GM23248 (cell line): ENCODE data around the gene FCHSD1. TPM values are rescaled to one million over a fixed set of nuclear protein-coding genes. Genes with fewer than 3 reads are reported as not detected.
A peak's percentile ranks its signal among the peaks of the same experiment; 100 is the strongest.

ENCODE experiments used
- DNase-seq: peaks from one replicate; pipeline ENCODE4 v3.0.0-alpha.2; 2015
- H2AFZ ChIP-seq: fragments of 200-600 bp; sonication (generic); 2 replicates; pipeline ENCODE4 v1.6.1; 2016; ENCODE audit warnings: antibody characterized with exemption
- H3F3A ChIP-seq: fragments of 200-600 bp; sonication (generic); 2 replicates; pipeline ENCODE4 v1.6.1; 2016; ENCODE audit warnings: mild to moderate bottlenecking, antibody characterized with exemption, mixed run types; ENCODE audit not compliant: insufficient read depth
- H3K27ac ChIP-seq: fragments of 200-600 bp; sonication (generic); 2 replicates; pipeline ENCODE4 v1.5.1; 2016; ENCODE audit warnings: mild to moderate bottlenecking
- H3K27me3 ChIP-seq: fragments of 200-600 bp; sonication (generic); replicated peaks from 2 replicates; pipeline ENCODE4 v1.6.1; 2016; ENCODE audit warnings: mild to moderate bottlenecking; ENCODE audit not compliant: insufficient read depth
- H3K36me3 ChIP-seq: fragments of 200-600 bp; sonication (generic); 2 replicates; pipeline ENCODE4 v1.6.1; 2016; ENCODE audit warnings: low read depth, mild to moderate bottlenecking
- H3K4me1 ChIP-seq: fragments of 200-600 bp; sonication (generic); 2 replicates; pipeline ENCODE4 v1.6.1; 2016; ENCODE audit warnings: mild to moderate bottlenecking; ENCODE audit not compliant: insufficient read depth
- H3K4me2 ChIP-seq: fragments of 200-600 bp; sonication (generic); one replicate; pipeline ENCODE4 v1.6.1; 2016; ENCODE audit warnings: mild to moderate bottlenecking; ENCODE audit not compliant: unreplicated experiment
- H3K4me3 ChIP-seq: fragments of 200-600 bp; sonication (generic); 2 replicates; pipeline ENCODE4 v1.5.1; 2016; ENCODE audit warnings: mild to moderate bottlenecking
- H3K79me2 ChIP-seq: fragments of 200-600 bp; sonication (generic); 2 replicates; pipeline ENCODE4 v1.6.1; 2016; ENCODE audit warnings: mild to moderate bottlenecking; ENCODE audit not compliant: insufficient read depth
- H3K9ac ChIP-seq: fragments of 200-600 bp; sonication (generic); 2 replicates; pipeline ENCODE4 v1.6.1; 2016; ENCODE audit warnings: mild to moderate bottlenecking
- H3K9me2 ChIP-seq: fragments of 200-600 bp; sonication (generic); 2 replicates; pipeline ENCODE4 v1.6.1; 2016; ENCODE audit warnings: mixed run types, mild to moderate bottlenecking, moderate library complexity; ENCODE audit not compliant: insufficient read depth
- H3K9me3 ChIP-seq: fragments of 200-600 bp; sonication (generic); one replicate; pipeline ENCODE4 v1.6.1; 2017; ENCODE audit warnings: low read depth
- H4K20me1 ChIP-seq: fragments of 200-600 bp; sonication (generic); 2 replicates; pipeline ENCODE4 v1.6.0; 2016; ENCODE audit not compliant: insufficient read depth
- EZH2 ChIP-seq: fragments of 200-600 bp; sonication (generic); IDR thresholded peaks from 2 replicates; pipeline ENCODE4 v1.6.1; 2018; ENCODE audit warnings: antibody characterized with exemption, mild to moderate bottlenecking; ENCODE audit not compliant: insufficient read depth, poor library complexity, severe bottlenecking
- EZH2phosphoT487 ChIP-seq: fragments of 200-600 bp; sonication (generic); IDR thresholded peaks from 2 replicates; pipeline ENCODE4 v1.6.1; 2018; ENCODE audit warnings: antibody characterized with exemption, moderate library complexity, mild to moderate bottlenecking, low read depth; ENCODE audit not compliant: insufficient read depth
- WGBS, 2 experiments: methylation state at CpG; one replicate each; pipeline ENCODE4 v1.1.6; 2015 to 2017; ENCODE audit warnings: low lambda C conversion rate in 2 of 2, low coverage in 1 of 2; ENCODE audit errors: missing lambda C conversion rate in 2 of 2; 5-methylcytosine and 5-hydroxymethylcytosine counted together
- in situ Hi-C: fragments of 300-500 bp; cut with MboI; formaldehyde crosslinking; loops from 2 replicates; pipeline ENCODE4 v1.15.0; 2020
- polyA plus RNA-seq: library from polyadenylated mRNA; unstranded; fragments of >200 nt; fragmentation: Nextera tagmentation; extraction: Ambion mirVana; gene quantifications from 2 replicates; pipeline ENCODE4 v1.2.1, GENCODE V29; 2016
- total RNA-seq: library from RNA; depleted of rRNA; stranded (reverse); fragments of >200 nt; shearing (Covaris generic); gene quantifications from 2 replicates; pipeline ENCODE4 v1.2.3, GENCODE V29; 2014

FCHSD1 gene
- total and polyA plus RNA-seq, 2 experiments from 2014 or later, result 23.8 to 32.0 TPM

DNA sequence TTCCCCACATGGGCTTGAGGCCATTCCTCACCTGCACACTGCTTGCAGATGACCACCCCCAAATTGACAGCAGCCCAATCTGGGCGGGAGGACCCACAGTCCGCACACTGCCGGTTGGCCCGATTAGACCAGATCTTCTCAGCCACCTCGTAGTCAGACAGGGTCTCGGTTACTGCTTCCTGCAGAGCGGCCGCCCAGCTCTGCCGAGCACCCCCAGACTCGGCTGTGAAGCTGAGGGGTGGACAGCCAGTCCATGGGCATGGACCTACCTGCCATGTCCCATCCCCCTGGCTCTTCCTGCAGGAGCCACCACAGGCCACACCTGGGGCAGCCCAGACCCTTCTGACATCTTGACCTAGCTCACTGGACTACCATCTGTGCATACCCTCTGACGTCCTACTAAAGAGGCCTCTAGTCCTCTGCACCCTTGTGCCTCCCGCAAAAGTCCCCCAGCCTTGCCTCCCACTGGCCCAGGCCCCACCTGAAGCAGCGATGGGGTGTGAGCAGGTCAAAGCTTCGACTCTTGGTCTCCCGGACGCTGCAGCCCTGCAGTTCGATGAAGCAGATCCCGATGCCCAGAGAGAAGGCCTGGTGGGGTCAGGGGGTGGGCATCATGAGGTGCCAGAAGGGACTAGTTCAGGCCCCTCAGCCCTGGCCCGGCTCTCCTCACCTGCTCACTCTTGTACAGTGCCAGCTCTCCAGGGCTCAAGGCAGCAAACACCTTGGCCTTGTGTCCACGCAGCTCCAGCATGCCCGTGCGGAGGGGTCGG, 21.0 kb upstream of the FCHSD1 start:
- Histone ChIP-seq H3K4me3 (no peak overlapping the region), H3K27ac (no peak overlapping the region), H2AFZ (no peak overlapping the region), H4K20me1 (no peaks in the 10 kb centered on the region), H3F3A (0 out of 2 replicates have a peak, but pooled peaks cover 6% of the 10 kb centered on the region), H3K9me3 (no peaks in the 10 kb centered on the region), H3K9me2 (no peaks in the 10 kb centered on the region), H3K9ac (no peak overlapping the region), H3K79me2 (no peaks in the 10 kb centered on the region), H3K27me3 (no peaks in the 10 kb centered on the region), H3K4me2 (no peak overlapping the region), H3K36me3 (no peaks in the 10 kb centered on the region), H3K4me1 (peaks cover 13% of the 10 kb centered on the region; the same call in 1 of the 2 replicates)
- 91 to 92% methylated on average over 22 to 23 of the region's 23 CpGs for WGBS, 2 experiments
- in situ Hi-C loops, result no loop called here
- DNase-seq, result no peak
- TF ChIP-seq EZH2phosphoT487, result no peak
- no peak for TF ChIP-seq EZH2

DNA sequence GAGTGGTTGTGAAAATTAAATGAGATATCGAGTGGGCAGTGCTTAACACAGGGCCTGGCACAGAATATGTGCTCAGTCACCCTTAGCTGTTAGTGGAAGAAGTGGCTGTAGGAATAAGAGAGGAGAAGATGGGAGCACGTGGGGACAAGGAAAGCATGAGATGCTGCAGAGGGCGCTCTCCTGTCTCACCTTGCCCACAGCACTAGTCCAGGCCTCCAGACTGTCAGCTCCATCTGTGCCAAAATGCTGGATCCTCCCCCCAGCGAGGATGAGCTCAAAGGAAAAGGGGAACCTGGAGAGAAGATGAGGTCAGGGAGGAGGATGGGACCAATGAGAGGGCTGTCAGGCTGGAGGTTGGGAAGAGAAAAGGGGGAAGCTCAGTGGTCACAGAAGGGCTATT, 18.3 kb upstream of the FCHSD1 start:
- Histone ChIP-seq H3K9ac (peak overlapping the region; percentile 17; the same call in 1 of the 2 replicates), H2AFZ (no peak overlapping the region), H3K36me3 (no peaks in the 10 kb centered on the region), H3K4me1 (peaks cover 13% of the 10 kb centered on the region; the same call in 1 of the 2 replicates), H3K9me2 (no peaks in the 10 kb centered on the region), H3K27ac (peak overlapping the region; percentile 28), H3K27me3 (no peaks in the 10 kb centered on the region), H3K4me3 (no peak overlapping the region), H3K79me2 (no peaks in the 10 kb centered on the region), H3K9me3 (no peaks in the 10 kb centered on the region), H3F3A (peaks cover 10% of the 10 kb centered on the region; the same call in 1 of the 2 replicates), H4K20me1 (no peaks in the 10 kb centered on the region), H3K4me2 (no peak overlapping the region)
- 63 to 71% methylated on average over 4 of the region's 4 CpGs for WGBS, 2 experiments
- peak; percentile 23 for DNase-seq
- in situ Hi-C loops, result no loop called here
- TF ChIP-seq EZH2, result no peak
- no peak for TF ChIP-seq EZH2phosphoT487

DNA sequence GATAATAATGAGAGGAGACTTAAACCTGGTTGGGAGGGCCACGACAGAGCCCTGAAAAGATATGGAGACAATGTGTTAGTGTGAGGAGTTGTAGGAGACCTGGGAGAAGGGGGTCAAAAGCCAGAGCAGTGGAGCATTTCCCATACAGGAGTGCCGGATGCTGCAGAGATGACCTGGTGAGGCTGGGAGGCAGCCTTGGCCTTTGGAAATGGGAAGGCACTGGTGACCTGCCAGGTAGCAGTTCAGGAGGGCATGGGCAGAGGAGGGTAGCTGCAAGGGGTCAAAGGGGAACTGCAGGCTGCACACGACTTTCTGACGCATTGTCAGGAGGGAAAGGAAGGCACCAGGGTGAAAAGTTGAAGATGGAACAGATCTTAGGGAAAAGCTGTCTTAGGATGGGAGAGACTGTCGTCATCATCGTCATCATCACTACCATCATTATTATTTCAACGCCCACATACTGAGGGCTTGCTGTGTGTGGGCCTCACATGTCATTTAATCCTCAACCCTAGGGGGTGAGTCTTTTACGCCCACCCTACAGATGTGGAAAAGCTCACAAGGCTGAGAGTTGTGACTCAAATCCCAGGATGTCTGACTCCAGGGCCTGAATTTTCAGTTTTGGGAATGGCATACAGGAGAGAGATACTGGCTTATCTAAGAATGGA, 17.5 kb upstream of the FCHSD1 start:
- Histone ChIP-seq H2AFZ (no peak overlapping the region), H3K4me1 (peaks cover 13% of the 10 kb centered on the region; the same call in 1 of the 2 replicates), H3K4me2 (no peak overlapping the region), H3K27me3 (no peaks in the 10 kb centered on the region), H3K9me2 (no peaks in the 10 kb centered on the region), H4K20me1 (no peaks in the 10 kb centered on the region), H3K27ac (peak overlapping the region; percentile 28), H3K4me3 (no peak overlapping the region), H3K9me3 (no peaks in the 10 kb centered on the region), H3K9ac (peak overlapping the region; percentile 17; the same call in 1 of the 2 replicates), H3F3A (peaks cover 10% of the 10 kb centered on the region; the same call in 1 of the 2 replicates), H3K36me3 (no peaks in the 10 kb centered on the region), H3K79me2 (no peaks in the 10 kb centered on the region)
- 61 to 65% methylated on average over 8 of the region's 8 CpGs for WGBS, 2 experiments
- DNase-seq, result peak; percentile 46
- TF ChIP-seq EZH2 (no peak), EZH2phosphoT487 (no peak)
- in situ Hi-C loops, result no loop called here

DNA sequence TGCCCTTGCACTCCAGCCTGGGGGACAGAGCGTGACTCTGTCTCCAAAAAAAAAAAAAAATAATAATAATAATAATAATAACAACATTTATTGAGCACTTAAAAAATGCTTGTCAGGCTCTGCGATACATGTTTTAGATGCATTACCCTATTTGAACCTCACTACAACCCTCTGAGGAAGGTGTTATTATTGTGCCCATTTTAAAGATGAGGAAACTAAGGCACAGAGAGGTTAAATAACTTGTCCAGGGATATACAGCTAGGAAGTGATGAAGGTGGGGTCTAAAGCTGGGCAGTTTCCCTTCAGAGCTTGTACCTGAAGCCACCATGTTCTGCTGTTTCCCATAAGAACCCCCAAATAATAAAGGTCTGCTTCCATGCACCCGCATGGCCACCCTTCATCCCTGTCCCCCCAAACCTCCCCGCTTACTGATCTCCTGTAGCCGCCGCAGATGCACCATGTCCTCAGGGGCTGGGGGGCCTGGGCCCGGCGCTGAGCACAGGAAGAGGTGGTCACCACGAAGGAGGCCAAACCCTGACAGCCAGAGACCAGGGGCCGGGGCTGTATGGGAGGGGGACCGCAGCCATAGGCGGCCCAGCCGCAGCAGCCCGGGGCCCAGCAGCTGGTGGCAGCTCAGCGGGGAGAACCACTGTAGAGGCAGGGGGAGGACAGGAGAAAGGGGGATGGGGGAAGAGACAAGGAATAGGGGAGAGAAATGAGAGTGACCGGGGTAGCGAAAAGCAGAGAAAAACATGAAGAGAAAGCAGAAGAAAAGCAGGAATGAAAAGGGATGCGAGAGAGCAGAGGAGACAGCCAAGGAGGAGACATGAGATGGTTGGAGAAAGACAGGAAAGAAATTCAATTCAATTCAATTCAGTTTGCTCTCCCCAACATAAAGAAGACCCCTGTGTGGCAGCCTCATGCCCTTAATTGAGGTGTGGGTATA, 15.1 kb upstream of the FCHSD1 start:
- Histone ChIP-seq H4K20me1 (no peaks in the 10 kb centered on the region), H3K9me2 (no peaks in the 10 kb centered on the region), H3K79me2 (no peaks in the 10 kb centered on the region), H3K4me2 (no peak overlapping the region), H3K27ac (no peak overlapping the region), H3K9ac (no peak overlapping the region), H3K4me3 (no peak overlapping the region), H3K9me3 (no peaks in the 10 kb centered on the region), H2AFZ (no peak overlapping the region), H3K36me3 (no peaks in the 10 kb centered on the region), H3K27me3 (no peaks in the 10 kb centered on the region), H3F3A (peaks cover 10% of the 10 kb centered on the region; the same call in 1 of the 2 replicates), H3K4me1 (peaks cover 13% of the 10 kb centered on the region; the same call in 1 of the 2 replicates)
- no peak for TF ChIP-seq EZH2
- no peak for TF ChIP-seq EZH2phosphoT487
- no peak for DNase-seq
- 84 to 96% methylated on average over 14 to 18 of the region's 18 CpGs for WGBS, 2 experiments
- in situ Hi-C loops, result no loop called here
